Mesodermal cell (in vitro differentiated cells): ENCODE measurements around the gene MRTFA.

Experiments used
- H3K27ac ChIP-seq: 2 replicates; pipeline ENCODE4 v1.7.0; 2013; ENCODE audit warnings: mild to moderate bottlenecking, low read depth, low read length, moderate library complexity; ENCODE audit not compliant: severe bottlenecking
- H3K36me3 ChIP-seq: 2 replicates; pipeline ENCODE4 v1.7.1; 2013; ENCODE audit warnings: mild to moderate bottlenecking, low read length, moderate library complexity; ENCODE audit not compliant: control insufficient read depth, insufficient read depth
- H3K4me1 ChIP-seq: one replicate; pipeline ENCODE4 v1.7.1; 2013; ENCODE audit warnings: mild to moderate bottlenecking, low read length; ENCODE audit not compliant: insufficient read depth, control insufficient read depth, poor library complexity, severe bottlenecking
- H3K4me3 ChIP-seq: 2 replicates; pipeline ENCODE4 v1.7.0; 2013; ENCODE audit warnings: low read length, control low read depth, mild to moderate bottlenecking; ENCODE audit not compliant: insufficient read depth, poor library complexity, severe bottlenecking; ENCODE audit errors: extremely low read depth
- H3K9me3 ChIP-seq: 2 replicates; pipeline ENCODE4 v1.7.1; 2013; ENCODE audit warnings: mild to moderate bottlenecking, low read length, moderate library complexity; ENCODE audit not compliant: control insufficient read depth
- WGBS, 2 experiments: methylation state at CpG; one replicate each; pipeline ENCODE4 v1.1.5; 2013; ENCODE audit warnings: missing lambda C conversion rate in 2 of 2; ENCODE audit not compliant: insufficient coverage in 2 of 2; 5-methylcytosine and 5-hydroxymethylcytosine counted together

Gene MRTFA

GRCh38 chr22:40368836-40369235, 267.7 kb downstream of the MRTFA start:
- Histone ChIP-seq H3K4me1 (no peaks in the 10 kb centered on the region), H3K4me3 (no peak overlapping the region), H3K9me3 (no peaks in the 10 kb centered on the region), H3K27ac (no peak overlapping the region), H3K36me3 (peaks cover 62% of the 10 kb centered on the region)
- WGBS, 2 experiments: no CpG with 5 or more reads among the region's 3 CpGs

- H3K4me3 ChIP-seq: no peak overlapping the region
- H3K36me3 ChIP-seq: peaks cover 64% of the 10 kb centered on the region
- H3K27ac ChIP-seq: no peak overlapping the region
- H3K4me1 ChIP-seq: peaks cover 2% of the 10 kb centered on the region
- H3K9me3 ChIP-seq: no peaks in the 10 kb centered on the region
- 89 to 93% methylated on average over 5 of the region's 6 CpGs for WGBS, 2 experiments
These were observed 268.5 kb downstream of the MRTFA start for GRCh38 chr22:40368016-40368415.

- H3K36me3 ChIP-seq: peaks cover 64% of the 10 kb centered on the region
These were observed 269.2 kb downstream of the MRTFA start for GRCh38 chr22:40367342-40367741.

GRCh38 chr22:40366068-40366467, 270.5 kb downstream of the MRTFA start:
- H3K36me3 ChIP-seq: peaks cover 77% of the 10 kb centered on the region
- H3K4me1 ChIP-seq: peaks cover 4% of the 10 kb centered on the region
- H3K27ac ChIP-seq: no peak overlapping the region
- no peaks in the 10 kb centered on the region for H3K9me3 ChIP-seq
- 93 to 97% methylated on average over 2 of the region's 2 CpGs for WGBS, 2 experiments
- H3K4me3 ChIP-seq: no peak overlapping the region

More at GRCh38 chr22:40367342-40367741, 269.2 kb downstream of the MRTFA start:
- Histone ChIP-seq H3K27ac (no peak overlapping the region), H3K4me1 (peaks cover 4% of the 10 kb centered on the region), H3K9me3 (no peaks in the 10 kb centered on the region), H3K4me3 (no peak overlapping the region)
- WGBS, 2 experiments: 78 to 100% methylated on average over 2 of the region's 6 CpGs

GRCh38 chr22:40364431-40364830, 272.1 kb downstream of the MRTFA start:
- Histone ChIP-seq H3K36me3 (peaks cover 93% of the 10 kb centered on the region), H3K4me3 (no peak overlapping the region), H3K4me1 (peaks cover 4% of the 10 kb centered on the region), H3K9me3 (no peaks in the 10 kb centered on the region), H3K27ac (no peak overlapping the region)
- 92 to 100% methylated on average over 1 of the region's 1 CpG for WGBS, 2 experiments

- 83 to 91% methylated on average over 1 of the region's 3 CpGs for WGBS, 2 experiments
- peaks cover 99% of the 10 kb centered on the region for H3K36me3 ChIP-seq
These were observed 273.5 kb downstream of the MRTFA start for GRCh38 chr22:40363059-40363458.

GRCh38 chr22:40361100-40361499, 275.4 kb downstream of the MRTFA start:
- peaks cover 4% of the 10 kb centered on the region for H3K4me1 ChIP-seq
- no peak overlapping the region for H3K27ac ChIP-seq
- H3K9me3 ChIP-seq: no peaks in the 10 kb centered on the region
- no peak overlapping the region for H3K4me3 ChIP-seq
- 96% methylated on average over 3 to 4 of the region's 5 CpGs for WGBS, 2 experiments
- H3K36me3 ChIP-seq: peaks cover 100% of the 10 kb centered on the region

More at GRCh38 chr22:40363059-40363458, 273.5 kb downstream of the MRTFA start:
- Histone ChIP-seq H3K4me3 (no peak overlapping the region), H3K4me1 (peaks cover 4% of the 10 kb centered on the region), H3K9me3 (no peaks in the 10 kb centered on the region), H3K27ac (peak overlapping the region; percentile 29)
